Cerebellar nuclear complex (tissue), 1 donor: Measurements from ENCODE around the gene OR52B2.

ENCODE experiments used
- DNase-seq, 2 experiments: peaks; one replicate each; lab custom pipeline; 2025; lab: John Stamatoyannopoulos, UW

OR52B2 gene

DNA sequence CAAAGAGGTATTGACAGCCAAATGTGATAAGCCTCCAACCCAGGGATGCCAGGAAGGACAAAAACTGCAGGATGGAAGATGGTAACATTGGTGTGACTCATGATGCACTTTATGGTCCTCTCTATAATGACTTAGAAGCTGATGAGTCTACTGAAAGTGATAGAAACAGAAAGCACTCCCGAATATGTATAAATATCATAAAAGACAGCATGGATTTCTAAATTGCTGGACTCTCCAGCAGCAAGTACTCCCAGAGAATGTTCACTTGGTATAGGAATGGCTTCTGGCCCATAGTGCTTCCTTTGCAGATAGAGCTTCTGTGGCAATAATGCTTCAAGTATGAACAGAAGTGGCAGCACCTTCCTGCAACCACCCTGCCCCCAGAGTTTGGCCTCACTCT lies at the start of gene OR52B2:
OR52B2 (minus strand) TSS at position 101 of the 400 bp plus-strand sequence; CDS start at position 101, 0 bp downstream.
- no peak for DNase-seq

DNA sequence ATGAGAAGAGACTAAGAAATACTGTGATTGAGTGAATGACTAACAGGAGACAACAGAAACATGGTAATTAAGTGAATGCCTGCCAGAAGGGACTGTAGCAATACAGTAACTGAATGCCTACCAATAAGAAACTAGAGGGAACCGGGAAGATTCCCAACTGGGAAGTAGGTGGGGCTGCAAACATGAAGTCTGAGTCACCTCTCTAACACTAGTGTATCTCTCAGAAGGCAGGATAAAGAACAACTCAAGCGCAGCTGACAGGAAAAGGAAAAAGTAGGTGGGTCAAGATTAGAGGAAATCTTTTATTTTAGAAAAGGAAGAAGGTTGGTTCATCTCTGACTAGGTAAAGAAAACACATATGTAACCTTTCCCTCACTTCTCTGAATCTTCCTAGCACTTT lies 49.2 kb upstream of the OR52B2 start:
- no peak for DNase-seq

DNA sequence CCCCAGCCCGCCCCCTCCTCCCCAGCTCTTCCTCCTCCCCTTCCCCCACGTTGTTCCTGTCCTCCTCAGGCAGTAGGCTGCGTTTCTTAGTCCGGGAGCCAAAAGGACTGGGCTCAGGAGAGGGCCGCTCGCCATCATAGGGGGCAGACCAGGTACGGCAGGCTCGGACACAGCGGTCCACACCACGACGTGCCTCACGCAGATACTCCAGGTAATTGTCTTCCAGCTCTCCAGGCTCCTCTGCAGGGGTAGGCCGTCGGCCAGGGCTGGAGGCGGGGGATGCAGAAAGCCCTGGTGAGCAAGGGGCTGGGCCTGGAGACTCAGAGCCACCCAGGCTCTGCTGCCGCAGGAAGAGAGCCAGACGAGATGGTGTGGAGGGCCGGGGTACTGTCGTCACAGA lies 47.6 kb upstream of the OR52B2 start:
- DNase-seq, result no peak

DNA sequence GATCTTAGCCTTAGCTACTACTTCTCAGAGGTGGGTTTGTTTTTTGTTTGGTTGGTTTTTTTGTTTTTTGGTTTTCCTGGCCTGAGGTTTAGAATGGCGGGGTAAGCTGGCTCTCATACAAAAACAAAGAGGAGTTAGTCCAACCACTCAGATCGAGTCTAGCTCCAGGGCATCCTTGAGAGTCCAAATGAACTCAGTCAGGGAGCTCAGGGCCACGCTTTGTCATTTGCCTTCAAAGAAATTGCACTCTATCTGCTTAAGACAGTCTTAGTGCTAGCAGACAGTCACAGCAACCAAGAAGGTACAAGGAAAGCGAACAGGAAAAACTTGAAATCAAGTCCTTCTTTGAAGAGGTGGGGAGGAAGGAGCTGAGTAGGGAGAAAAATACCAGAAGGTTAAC lies 46.4 kb upstream of the OR52B2 start:
- DNase-seq, result no peak

DNA sequence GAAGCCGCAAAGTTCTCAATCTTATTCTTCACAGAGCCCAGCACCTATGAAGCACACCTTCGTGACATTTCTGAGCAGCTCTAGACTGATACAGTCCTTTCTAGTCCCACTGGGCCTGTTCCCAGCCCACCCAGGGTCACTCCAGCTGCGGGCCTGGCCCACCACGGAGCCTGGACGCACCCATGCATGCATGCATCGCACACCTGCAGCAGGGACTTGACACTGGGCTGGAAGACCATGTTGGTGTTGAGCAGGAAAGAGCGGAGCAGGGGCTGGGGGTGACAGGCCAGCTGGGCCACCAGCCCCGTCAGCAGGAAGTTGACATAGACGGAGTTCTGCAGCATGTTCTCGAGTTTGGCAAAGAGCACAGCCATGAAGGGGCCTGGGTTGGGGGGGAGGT lies 44.4 kb upstream of the OR52B2 start:
- DNase-seq, result no peak

DNA sequence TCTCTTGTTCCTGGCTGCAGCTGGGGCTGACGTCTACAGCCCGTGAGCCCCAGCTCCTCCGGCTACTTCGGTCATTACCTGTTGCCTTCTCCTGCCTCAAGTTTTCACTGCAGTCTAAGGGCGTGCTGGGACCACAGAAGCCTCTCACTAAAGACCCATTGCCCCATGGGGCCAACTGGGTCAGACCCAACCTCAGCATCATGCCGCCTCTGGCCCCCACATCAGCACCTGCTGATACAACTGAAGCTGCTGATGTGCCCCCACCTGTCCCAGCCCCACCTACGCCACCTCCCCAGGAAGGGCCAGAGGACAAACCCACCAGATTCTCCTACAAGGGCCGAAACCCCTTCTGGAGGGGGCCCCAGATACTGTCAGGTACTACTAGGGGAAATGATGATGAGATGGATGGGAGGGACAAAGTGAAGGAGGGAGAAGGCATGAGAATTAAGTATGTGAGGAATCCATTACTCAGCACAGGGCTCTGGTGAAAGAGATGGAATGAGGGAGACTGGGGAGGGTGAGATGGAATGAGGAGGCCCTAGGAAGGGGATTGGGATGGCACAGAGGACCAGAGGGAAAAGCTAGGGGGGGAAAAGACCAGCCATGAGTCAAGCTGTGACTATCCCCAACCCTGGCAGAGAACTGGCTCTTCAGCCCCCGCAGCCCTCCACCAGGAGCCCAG lies 40.3 kb upstream of the OR52B2 start:
- no peak for DNase-seq

DNA sequence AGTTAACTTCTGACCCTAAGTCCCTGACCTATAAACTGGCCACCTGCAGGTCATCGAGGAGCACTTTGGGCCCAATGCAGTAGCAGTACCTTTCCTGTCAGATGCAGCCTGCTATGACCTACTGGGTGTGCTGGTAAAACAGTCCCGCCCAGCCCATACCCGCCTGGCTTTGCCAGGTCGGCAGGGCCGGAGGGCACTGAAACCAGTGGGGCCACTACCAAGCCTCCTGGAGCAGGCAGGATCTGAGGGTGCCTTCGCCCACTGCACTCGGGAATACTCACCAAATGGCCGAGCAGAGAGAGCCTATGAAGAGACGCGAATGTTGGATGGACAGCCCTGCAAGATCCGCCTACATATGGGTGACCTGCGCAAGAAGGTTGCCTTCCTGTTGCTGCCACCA lies 39.7 kb upstream of the OR52B2 start:
- no peak for DNase-seq

DNA sequence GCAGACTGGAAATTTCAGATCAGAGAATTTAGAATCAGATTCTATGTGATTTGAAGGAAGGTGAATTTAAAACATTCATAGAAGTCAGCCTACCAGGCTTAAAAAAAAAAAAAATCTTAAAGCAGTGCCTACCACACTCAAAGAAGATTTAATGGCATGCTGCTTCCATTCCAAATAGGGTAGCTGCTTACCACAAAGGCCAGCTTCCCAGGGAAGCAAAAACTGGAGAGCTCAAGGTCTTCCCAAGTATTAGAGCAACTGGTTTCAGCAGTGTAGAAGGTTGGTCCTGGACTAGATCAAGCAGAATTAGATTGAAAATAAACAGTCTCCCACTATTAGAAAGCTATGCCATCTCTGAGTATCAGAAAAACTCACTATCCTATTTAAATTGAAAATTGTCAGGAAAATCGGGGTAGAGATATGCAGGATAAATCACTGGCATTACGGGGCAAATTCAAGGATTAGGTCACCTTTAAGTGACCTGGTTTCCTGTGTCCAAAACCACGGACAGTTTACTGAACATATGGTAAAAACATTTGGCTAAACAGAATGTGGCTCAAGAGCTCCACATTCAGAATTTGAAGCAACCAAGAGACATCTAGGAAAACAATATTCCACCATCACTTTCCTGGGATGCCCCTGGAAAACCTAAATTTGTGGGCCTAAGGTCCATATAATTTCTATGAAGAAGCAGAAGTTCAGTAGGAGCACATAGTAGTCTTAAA lies 36.5 kb upstream of the OR52B2 start:
- no peak for DNase-seq

DNA sequence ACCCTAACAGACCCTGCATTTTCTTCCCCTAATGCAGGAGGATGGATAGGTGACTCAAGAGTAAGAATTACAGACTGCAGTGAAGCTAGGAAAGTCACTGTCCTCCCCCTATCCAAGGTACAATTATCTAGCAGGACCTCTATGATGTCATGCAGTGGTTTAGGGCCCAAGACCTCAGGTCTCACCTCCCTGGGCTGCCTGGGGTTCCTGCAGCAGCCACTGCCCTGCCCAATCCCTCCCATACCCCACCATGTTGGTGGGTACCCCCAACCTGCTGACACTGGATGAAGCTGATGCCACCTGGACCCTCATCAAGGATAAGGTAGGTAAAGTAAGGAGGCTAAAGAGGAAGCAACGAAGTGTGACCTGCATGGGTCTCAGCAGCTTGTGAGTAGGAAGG lies 35.2 kb upstream of the OR52B2 start, which contains the start of gene C11orf42:
C11orf42 (plus strand) TSS at position 192 of the 400 bp plus-strand sequence; CDS start at position 251, 59 bp downstream.
- no peak for DNase-seq

DNA sequence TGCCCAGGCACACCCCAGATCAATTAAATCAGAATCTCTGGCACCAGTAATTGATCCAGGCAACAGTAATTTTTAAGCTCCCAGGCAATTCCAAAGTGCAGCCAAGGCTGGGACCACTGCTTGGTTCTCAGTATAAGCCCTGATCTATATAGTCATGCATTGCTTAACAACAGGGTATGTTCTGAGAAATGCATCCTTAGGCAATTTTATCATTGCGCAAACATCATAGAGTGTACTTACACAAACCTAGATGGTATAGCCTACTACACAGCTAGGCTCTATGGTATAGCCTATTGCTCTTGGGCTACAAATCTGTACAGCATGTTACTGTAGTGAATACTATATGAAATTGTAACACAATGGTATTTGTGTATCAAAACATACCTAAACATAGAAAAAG lies 34.6 kb upstream of the OR52B2 start:
- DNase-seq, result no peak

DNA sequence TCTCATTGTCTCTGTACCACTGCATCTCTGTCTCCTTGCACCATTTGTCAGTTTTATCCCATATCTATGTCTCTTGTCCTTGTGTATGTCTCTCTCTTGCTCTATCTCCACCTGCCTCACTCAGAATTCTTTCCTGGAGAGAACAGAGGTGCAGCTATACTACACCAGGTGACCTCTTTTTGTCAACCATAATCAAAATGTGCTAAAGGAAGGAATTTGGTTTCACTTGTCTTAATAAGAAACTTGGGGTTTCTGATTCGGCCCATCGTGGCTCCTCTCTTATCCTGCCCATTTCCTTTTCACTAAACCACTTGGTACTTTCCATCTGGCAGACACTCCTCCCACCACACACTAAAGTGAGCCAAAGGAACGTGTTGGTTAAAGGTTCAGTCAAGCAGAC lies 33.2 kb upstream of the OR52B2 start:
- no peak for DNase-seq

DNA sequence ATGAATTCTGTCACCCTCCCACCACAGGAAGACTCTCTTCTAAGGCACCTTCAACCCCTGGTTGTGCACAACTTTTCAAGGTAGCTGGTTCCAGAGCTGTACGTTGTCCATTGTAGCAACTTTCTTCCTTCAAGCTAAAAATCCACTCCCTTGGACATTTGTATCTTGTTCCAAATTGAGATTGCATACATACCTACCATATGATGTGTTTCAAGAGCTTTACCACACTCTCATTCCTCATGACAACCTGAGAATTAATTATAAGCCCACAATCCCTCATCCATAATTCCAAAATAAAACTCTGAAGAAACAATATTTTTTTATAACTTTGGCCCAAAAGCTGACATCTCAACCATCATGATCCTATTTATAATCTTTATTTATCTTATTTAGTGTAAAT lies 31.9 kb upstream of the OR52B2 start:
- no peak for DNase-seq

DNA sequence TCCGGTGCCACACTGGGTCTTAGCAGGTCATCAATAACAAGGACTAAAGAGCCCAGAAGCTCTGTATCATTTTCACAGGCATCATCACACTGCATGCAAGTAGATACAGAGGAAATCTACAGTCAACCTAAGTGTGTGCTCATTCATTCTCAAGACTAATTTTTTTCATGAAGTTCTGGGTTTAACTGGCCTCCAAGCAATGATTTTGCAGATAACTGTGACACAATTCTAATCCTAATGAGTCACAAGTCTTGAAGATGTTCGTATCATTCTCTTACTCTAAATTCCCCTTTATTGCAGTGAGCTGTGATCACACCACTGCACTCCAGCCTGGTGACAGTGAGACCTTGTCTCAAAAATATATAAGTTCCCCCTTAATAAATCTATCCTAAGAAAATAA lies 31.4 kb upstream of the OR52B2 start:
- no peak for DNase-seq

DNA sequence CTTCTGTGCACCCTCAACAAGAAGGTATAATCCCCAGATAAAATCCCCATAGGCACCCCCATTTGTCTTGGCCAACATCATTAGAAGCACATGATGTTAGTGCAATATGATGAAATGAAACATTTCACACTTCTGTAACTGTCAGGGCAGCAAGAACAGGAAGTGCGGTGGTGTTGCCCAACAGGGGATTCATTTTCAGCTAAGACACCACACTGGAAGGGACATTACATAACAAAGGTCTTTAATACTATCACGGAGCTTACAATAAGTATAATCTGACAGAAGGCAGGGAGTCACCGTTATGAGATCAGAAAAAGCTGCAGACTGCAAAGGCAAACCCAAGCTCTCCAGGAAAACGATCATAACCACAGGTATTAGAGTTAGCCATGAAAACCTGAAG lies 30.8 kb upstream of the OR52B2 start:
- DNase-seq, result no peak

DNA sequence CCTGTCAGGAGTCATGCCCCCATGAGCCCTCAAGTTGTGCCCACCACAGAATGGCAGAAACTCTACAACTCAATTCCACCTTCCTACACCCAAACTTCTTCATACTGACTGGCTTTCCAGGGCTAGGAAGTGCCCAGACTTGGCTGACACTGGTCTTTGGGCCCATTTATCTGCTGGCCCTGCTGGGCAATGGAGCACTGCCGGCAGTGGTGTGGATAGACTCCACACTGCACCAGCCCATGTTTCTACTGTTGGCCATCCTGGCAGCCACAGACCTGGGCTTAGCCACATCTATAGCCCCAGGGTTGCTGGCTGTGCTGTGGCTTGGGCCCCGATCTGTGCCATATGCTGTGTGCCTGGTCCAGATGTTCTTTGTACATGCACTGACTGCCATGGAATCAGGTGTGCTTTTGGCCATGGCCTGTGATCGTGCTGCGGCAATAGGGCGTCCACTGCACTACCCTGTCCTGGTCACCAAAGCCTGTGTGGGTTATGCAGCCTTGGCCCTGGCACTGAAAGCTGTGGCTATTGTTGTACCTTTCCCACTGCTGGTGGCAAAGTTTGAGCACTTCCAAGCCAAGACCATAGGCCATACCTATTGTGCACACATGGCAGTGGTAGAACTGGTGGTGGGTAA lies 29.2 kb upstream of the OR52B2 start, which contains the start of gene OR52W1:
OR52W1 (plus strand) TSS at position 51 of the 637 bp plus-strand sequence; CDS start at position 51, 0 bp downstream.
- no peak for DNase-seq

DNA sequence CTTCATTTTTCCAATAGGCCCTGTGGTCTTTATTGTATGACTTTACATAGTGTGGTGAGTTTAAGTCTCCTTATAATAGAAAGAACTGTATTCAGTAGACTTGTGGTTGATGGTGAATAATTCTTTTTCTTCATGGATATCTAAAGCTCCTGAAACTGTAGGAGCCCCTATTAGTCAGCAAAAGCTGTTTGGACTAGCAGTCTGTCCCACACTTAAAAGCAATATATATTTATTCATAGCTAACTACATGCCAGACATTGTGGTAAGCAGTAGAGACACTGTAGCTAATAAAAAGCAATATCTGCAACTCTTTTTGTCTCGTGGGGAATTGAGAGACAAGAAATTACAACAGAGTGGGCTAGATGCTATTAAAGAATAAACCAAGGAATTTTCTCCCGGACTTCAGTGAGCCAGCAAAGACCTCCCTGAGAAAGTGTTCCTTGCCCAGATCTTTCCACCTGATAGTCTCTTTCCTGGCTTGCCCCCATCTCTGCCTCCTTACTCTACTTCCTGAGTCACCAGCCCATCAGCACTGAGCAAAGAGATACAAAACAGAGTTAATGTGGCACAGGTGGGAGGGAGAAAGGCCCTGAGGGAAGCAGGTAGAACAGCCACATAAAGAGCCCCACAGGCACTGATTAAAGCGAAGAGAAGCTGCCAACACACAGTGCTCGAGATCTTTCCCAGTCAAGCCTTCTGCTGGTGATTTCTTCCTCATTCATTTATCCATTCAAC lies 27.5 kb upstream of the OR52B2 start:
- DNase-seq, result no peak

DNA sequence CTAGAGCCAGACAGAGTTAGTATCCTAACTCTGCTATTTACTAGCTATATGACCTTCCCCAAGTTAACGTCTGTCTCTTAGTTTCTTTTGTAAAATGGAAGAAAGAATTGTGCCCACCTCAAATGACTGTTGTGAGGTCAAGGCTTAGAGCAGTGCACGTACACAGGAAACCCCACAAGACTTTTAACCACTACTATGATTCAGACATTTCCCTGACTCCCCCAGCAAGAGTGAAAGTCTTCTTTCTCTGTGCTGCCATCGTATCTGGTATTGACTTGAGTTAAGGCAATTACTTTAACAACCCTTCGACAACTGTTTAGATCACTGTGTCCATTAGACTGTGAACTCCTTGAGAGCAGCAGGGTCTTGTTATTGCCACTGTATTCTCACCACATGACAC lies 26.3 kb upstream of the OR52B2 start:
- DNase-seq, result no peak

DNA sequence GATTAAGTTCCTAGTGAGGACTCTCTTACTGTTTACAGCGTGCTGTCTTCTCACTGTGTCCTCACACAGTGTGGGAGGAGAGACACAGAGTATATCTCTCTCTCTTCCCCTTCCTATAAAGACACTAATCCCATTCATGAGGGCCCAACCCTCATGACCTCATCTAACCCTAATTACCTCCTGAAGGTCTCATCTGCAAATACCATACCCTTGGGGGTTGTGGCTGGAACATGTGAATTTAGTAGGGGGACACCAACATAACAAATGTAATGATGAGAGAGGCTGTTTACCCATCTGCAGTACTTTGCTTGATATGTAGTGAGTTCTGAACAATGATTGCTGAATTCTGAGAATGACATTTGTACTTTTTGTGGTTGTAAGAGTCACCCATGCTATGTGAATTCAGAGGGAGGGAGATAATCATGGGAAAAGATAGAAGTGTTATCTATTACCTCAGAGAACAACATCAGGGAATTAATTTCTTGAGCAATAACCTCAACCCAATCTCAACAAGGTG lies 24.0 kb upstream of the OR52B2 start:
- DNase-seq, result no peak

DNA sequence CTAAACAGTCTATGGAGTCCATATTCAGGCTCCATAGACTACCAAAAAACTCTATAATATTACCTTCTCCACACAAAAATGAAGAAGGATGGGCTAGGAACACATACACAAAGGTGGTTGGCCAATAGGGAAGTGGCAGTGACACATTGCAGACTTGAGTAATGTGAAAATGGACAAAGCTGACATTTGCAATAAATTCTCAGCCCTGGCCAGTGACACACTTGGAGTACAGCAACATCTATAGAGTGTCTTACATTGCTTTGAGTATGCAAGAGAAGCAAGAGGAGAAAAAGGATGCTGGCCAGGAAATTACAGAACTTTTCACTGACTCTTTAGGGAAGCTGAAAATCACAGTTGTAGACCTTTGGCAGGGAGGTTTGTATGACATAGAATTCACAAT lies 21.6 kb upstream of the OR52B2 start:
- no peak for DNase-seq

DNA sequence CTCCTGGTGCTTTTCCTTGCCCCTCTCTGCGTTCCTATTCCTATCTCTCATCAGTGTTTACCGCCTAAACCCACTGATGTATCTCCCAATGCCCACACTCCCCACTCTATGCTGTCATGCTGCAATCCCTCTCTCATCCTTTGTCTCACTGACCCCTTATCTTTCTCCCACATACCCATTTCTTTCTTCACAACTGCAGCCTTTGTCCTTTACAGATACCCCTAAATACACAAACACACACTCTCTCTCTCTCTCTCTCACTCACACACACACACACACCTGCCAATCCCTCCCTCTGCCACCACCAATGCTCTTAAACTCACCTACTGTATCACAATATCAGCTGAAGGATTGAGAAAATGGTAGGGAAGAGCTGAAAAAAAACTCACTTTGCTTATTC lies 5.3 kb upstream of the OR52B2 start:
- DNase-seq, result no peak

DNA sequence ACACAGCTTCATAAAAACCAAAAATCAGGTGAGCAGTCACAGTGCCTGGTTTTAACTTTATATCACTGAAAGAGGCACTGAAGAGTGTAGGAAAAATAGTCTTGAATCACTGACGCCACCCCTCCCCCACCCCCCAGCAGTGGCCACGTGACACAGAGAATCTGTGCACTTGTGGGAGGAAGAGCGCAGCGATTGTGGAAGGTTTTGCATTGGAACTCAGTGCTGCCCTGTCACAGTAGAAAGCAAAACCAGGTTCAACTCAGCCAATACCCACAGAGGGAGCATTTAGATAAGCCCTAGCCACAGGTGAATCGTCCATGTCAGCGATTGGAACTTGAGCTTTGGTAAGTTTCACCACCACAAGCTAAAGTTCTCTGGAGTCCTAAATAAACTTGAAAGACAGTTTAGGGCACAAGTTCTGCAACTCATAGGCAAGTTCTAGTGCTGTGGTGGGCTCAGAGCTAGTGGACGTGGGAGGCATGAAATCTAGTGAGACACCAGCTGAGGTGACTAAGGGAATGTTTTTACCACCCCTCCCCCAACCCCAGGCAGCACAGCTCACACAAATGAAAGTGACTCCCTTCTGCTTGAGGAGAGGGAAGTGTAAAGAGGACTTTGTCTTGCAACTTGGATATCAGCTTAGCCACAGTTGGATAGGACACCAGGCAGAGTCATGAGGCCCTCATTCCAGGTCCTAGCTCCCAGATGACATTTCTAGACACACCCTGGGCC lies 13.3 kb downstream of the OR52B2 start:
- no peak for DNase-seq
